Gastrocnemius medialis (tissue), 4 donors: ENCODE data around the gene CRTC2.

ENCODE experiments used
- POLR2A ChIP-seq, 2 donors: fragments of 450-650 bp; IDR thresholded peaks; one replicate each; pipeline ENCODE4 v1.6.1; 2017; ENCODE audit warnings: antibody characterized with exemption in 2 of 2, mild to moderate bottlenecking in 2 of 2, moderate library complexity in 2 of 2
- TF ChIP-seq, protein P1 (sequence below), 5 experiments: fragments of 450-650 bp in 3 of 5; fragments of 200-600 bp in 2 of 5; sonication (generic) in 2 of 5; IDR thresholded peaks in 4 of 5; conservative IDR thresholded peaks in 1 of 5; 1 replicate in 4 of 5; 2 replicates in 1 of 5; pipeline ENCODE4 v1.5.1; 2016 to 2019; ENCODE audit warnings: antibody characterized with exemption in 5 of 5, mild to moderate bottlenecking in 3 of 5, moderate library complexity in 3 of 5

- TF ChIP-seq POLR2A (IDR thresholded peaks at IDR 0.05) = no peak
- TF ChIP-seq, protein P1, sequence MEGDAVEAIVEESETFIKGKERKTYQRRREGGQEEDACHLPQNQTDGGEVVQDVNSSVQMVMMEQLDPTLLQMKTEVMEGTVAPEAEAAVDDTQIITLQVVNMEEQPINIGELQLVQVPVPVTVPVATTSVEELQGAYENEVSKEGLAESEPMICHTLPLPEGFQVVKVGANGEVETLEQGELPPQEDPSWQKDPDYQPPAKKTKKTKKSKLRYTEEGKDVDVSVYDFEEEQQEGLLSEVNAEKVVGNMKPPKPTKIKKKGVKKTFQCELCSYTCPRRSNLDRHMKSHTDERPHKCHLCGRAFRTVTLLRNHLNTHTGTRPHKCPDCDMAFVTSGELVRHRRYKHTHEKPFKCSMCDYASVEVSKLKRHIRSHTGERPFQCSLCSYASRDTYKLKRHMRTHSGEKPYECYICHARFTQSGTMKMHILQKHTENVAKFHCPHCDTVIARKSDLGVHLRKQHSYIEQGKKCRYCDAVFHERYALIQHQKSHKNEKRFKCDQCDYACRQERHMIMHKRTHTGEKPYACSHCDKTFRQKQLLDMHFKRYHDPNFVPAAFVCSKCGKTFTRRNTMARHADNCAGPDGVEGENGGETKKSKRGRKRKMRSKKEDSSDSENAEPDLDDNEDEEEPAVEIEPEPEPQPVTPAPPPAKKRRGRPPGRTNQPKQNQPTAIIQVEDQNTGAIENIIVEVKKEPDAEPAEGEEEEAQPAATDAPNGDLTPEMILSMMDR (IDR thresholded peaks at IDR 0.05 in 4 of 5, conservative IDR thresholded peaks at IDR 0.05 in 1 of 5) = no peak
Measured at GRCh38 chr1:153932156-153933131, 26.0 kb downstream of the CRTC2 start.
